GM23248 (cell line): Measurements from ENCODE around the gene AIPL1.

ENCODE experiments used
- EZH2 ChIP-seq: fragments of 200-600 bp; sonication (generic); IDR thresholded peaks from 2 replicates; pipeline ENCODE4 v1.6.1; 2018; ENCODE audit warnings: antibody characterized with exemption, mild to moderate bottlenecking; ENCODE audit not compliant: insufficient read depth, poor library complexity, severe bottlenecking
- EZH2phosphoT487 ChIP-seq: fragments of 200-600 bp; sonication (generic); IDR thresholded peaks from 2 replicates; pipeline ENCODE4 v1.6.1; 2018; ENCODE audit warnings: antibody characterized with exemption, moderate library complexity, mild to moderate bottlenecking, low read depth; ENCODE audit not compliant: insufficient read depth

- TF ChIP-seq EZH2 = no peak
- TF ChIP-seq EZH2phosphoT487 = no peak
These were observed 29.6 kb upstream of the AIPL1 start for GRCh38 chr17:6464446-6465041.
